Kidney glomerular epithelial cell (primary cell): ENCODE measurements around the gene SLITRK1.
A peak's percentile ranks its signal among the peaks of the same experiment; 100 is the strongest.

Experiments
- DNase-seq: peaks from one replicate; lab custom pipeline; 2025; lab: John Stamatoyannopoulos, UW

Gene SLITRK1

GRCh38 chr13:83865161-83866137, 16.8 kb downstream of the SLITRK1 start:
- no peak for DNase-seq

GRCh38 chr13:83853771-83854170, 28.5 kb downstream of the SLITRK1 start:
- no peak for DNase-seq

GRCh38 chr13:83845106-83845505, 37.2 kb downstream of the SLITRK1 start:
- DNase-seq: no peak

- peak; percentile 25 for DNase-seq
Measured at GRCh38 chr13:83839146-83839545, 43.1 kb downstream of the SLITRK1 start.

- no peak for DNase-seq
Measured at GRCh38 chr13:83831796-83832195, 50.5 kb downstream of the SLITRK1 start.

GRCh38 chr13:83829810-83830209, 52.5 kb downstream of the SLITRK1 start:
- no peak for DNase-seq

GRCh38 chr13:83827338-83827737, 54.9 kb downstream of the SLITRK1 start:
- DNase-seq: no peak
